Tongue (tissue), 2 donors: ENCODE data around the gene ARIH2. TPM values are rescaled to one million over a fixed set of nuclear protein-coding genes. Genes with fewer than 3 reads are reported as not detected.

Experiments
- small RNA-seq: library from RNA; depleted of rRNA; stranded (forward); fragments of <200 nt; gene quantifications from one replicate; pipeline ENCODE3, GENCODE V24; 2014; ENCODE audit warnings: low replicate concordance
- total RNA-seq: library from RNA; depleted of rRNA; stranded (reverse); fragments of >200 nt; gene quantifications from one replicate; pipeline ENCODE4 v1.2.3, GENCODE V29; 2014

Gene ARIH2
- total RNA-seq, 1 donor from 2014 or later: 116 TPM

Small RNA genes lying within 50 kb of the gene (small RNA-seq; reads per million reads assigned to genes)
- gene MIR191 (2,726 reads per million, percentile 99 among the genes with 10 or more reads in this experiment), gene MIR425 (110 reads per million, percentile 97 among the genes with 10 or more reads in this experiment)

Other genes starting within 250 kb of the ARIH2 start
- gene NCKIPSD, start 232.9 kb upstream of the ARIH2 start, total RNA-seq: 11.3 TPM
- gene IP6K2, start 201.6 kb upstream of the ARIH2 start, total RNA-seq: 62.9 TPM
- gene PRKAR2A, start 71.0 kb upstream of the ARIH2 start, total RNA-seq: 37.0 TPM
- gene SLC25A20, start 20.0 kb upstream of the ARIH2 start, total RNA-seq: 21.7 TPM
- gene P4HTM, start 71.4 kb downstream of the ARIH2 start, total RNA-seq: 37.1 TPM
- gene WDR6, start 88.5 kb downstream of the ARIH2 start, total RNA-seq: 81.6 TPM
- 35.4 TPM for gene DALRD3, start 99.7 kb downstream of the ARIH2 start, total RNA-seq
- gene NDUFAF3, start 103.3 kb downstream of the ARIH2 start, total RNA-seq: 54.2 TPM
- gene IMPDH2, start 110.6 kb downstream of the ARIH2 start, total RNA-seq: 195 TPM
- gene QRICH1, start 175.2 kb downstream of the ARIH2 start, total RNA-seq: 88.7 TPM
- gene QARS1, start 185.9 kb downstream of the ARIH2 start, total RNA-seq: 301 TPM
- gene USP19, start 202.0 kb downstream of the ARIH2 start, total RNA-seq: 73.0 TPM
- 581 TPM for gene LAMB2, start 214.2 kb downstream of the ARIH2 start, total RNA-seq
- gene CCDC71, start 247.5 kb downstream of the ARIH2 start, total RNA-seq: 16.8 TPM